Esophagus squamous epithelium (tissue), 4 donors: ENCODE data around the gene GPR62.

Experiments
- CTCF ChIP-seq, 6 experiments: fragments of 450-650 bp in 4 of 6; fragments of 200-600 bp in 2 of 6; sonication (generic) in 2 of 6; IDR thresholded peaks; one replicate each; pipeline ENCODE4 v1.5.1; 2016 to 2019; ENCODE audit warnings: antibody characterized with exemption in 6 of 6, mild to moderate bottlenecking in 4 of 6, moderate library complexity in 4 of 6
- POLR2A ChIP-seq, 4 donors: fragments of 450-650 bp; IDR thresholded peaks; one replicate each; pipeline ENCODE4 v1.6.1; 2017; ENCODE audit warnings: antibody characterized with exemption in 4 of 4, mild to moderate bottlenecking in 4 of 4, moderate library complexity in 3 of 4

- TF ChIP-seq CTCF (IDR thresholded peaks at IDR 0.05) = no peak
- TF ChIP-seq POLR2A (IDR thresholded peaks at IDR 0.05) = no peak
Observed at GRCh38 chr3:51961602-51962569, 6.7 kb downstream of the GPR62 start.
